Measurements from ENCODE around the gene BLACAT1. TPM values are rescaled to one million over a fixed set of nuclear protein-coding genes. Genes with fewer than 3 reads are reported as not detected.

Gene BLACAT1
- total and polyA plus RNA-seq, 2 of the 8 experiments (the other 6 are each of a cell fraction or from before 2014, with no cell fraction given): 3.5 to 10.5 TPM

DNA sequence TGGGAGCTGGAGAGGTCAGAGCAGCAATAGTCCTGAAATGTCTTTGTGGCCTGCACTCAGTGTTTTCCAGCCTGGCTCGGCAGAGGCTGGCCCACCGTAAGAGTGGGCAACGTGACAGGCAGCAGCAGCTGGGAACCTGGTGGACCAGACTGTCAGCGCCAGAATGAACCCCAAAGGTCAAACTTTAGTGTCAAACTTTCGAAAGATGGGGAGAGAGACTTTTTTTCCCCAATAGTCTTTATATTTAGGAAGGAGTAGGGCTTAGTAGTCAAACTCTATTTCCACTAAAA, 10.3 kb downstream of the BLACAT1 start (continued):
- TF ChIP-seq, protein P1, sequence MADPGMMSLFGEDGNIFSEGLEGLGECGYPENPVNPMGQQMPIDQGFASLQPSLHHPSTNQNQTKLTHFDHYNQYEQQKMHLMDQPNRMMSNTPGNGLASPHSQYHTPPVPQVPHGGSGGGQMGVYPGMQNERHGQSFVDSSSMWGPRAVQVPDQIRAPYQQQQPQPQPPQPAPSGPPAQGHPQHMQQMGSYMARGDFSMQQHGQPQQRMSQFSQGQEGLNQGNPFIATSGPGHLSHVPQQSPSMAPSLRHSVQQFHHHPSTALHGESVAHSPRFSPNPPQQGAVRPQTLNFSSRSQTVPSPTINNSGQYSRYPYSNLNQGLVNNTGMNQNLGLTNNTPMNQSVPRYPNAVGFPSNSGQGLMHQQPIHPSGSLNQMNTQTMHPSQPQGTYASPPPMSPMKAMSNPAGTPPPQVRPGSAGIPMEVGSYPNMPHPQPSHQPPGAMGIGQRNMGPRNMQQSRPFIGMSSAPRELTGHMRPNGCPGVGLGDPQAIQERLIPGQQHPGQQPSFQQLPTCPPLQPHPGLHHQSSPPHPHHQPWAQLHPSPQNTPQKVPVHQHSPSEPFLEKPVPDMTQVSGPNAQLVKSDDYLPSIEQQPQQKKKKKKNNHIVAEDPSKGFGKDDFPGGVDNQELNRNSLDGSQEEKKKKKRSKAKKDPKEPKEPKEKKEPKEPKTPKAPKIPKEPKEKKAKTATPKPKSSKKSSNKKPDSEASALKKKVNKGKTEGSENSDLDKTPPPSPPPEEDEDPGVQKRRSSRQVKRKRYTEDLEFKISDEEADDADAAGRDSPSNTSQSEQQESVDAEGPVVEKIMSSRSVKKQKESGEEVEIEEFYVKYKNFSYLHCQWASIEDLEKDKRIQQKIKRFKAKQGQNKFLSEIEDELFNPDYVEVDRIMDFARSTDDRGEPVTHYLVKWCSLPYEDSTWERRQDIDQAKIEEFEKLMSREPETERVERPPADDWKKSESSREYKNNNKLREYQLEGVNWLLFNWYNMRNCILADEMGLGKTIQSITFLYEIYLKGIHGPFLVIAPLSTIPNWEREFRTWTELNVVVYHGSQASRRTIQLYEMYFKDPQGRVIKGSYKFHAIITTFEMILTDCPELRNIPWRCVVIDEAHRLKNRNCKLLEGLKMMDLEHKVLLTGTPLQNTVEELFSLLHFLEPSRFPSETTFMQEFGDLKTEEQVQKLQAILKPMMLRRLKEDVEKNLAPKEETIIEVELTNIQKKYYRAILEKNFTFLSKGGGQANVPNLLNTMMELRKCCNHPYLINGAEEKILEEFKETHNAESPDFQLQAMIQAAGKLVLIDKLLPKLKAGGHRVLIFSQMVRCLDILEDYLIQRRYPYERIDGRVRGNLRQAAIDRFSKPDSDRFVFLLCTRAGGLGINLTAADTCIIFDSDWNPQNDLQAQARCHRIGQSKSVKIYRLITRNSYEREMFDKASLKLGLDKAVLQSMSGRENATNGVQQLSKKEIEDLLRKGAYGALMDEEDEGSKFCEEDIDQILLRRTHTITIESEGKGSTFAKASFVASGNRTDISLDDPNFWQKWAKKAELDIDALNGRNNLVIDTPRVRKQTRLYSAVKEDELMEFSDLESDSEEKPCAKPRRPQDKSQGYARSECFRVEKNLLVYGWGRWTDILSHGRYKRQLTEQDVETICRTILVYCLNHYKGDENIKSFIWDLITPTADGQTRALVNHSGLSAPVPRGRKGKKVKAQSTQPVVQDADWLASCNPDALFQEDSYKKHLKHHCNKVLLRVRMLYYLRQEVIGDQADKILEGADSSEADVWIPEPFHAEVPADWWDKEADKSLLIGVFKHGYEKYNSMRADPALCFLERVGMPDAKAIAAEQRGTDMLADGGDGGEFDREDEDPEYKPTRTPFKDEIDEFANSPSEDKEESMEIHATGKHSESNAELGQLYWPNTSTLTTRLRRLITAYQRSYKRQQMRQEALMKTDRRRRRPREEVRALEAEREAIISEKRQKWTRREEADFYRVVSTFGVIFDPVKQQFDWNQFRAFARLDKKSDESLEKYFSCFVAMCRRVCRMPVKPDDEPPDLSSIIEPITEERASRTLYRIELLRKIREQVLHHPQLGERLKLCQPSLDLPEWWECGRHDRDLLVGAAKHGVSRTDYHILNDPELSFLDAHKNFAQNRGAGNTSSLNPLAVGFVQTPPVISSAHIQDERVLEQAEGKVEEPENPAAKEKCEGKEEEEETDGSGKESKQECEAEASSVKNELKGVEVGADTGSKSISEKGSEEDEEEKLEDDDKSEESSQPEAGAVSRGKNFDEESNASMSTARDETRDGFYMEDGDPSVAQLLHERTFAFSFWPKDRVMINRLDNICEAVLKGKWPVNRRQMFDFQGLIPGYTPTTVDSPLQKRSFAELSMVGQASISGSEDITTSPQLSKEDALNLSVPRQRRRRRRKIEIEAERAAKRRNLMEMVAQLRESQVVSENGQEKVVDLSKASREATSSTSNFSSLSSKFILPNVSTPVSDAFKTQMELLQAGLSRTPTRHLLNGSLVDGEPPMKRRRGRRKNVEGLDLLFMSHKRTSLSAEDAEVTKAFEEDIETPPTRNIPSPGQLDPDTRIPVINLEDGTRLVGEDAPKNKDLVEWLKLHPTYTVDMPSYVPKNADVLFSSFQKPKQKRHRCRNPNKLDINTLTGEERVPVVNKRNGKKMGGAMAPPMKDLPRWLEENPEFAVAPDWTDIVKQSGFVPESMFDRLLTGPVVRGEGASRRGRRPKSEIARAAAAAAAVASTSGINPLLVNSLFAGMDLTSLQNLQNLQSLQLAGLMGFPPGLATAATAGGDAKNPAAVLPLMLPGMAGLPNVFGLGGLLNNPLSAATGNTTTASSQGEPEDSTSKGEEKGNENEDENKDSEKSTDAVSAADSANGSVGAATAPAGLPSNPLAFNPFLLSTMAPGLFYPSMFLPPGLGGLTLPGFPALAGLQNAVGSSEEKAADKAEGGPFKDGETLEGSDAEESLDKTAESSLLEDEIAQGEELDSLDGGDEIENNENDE (IDR thresholded peaks at IDR 0.05; ENCODE audit: insufficient replicate concordance, low read length): no peak
- TF ChIP-seq JUN (IDR thresholded peaks at IDR 0.05; ENCODE audit: low read depth, low read length): no peak
